Activated B cell treated with CpG ODN at 0.5 μM for 24 hours (primary cell): Measurements from ENCODE around the gene TWIST2. TPM values are rescaled to one million over a fixed set of nuclear protein-coding genes. Genes with fewer than 3 reads are reported as not detected.

Experiments
- ATAC-seq: fragments of 200-7000 bp; cut with Tn5 transposase; one replicate; pipeline ENCODE4 v1.10.0; 2021; ENCODE audit warnings: low read depth, mild to moderate bottlenecking, moderate library complexity
- CTCF ChIA-PET: fragments of 350-600 bp; sonication (Branson Sonifier 250); formaldehyde crosslinking; loops from one replicate; lab custom pipeline; 2021; ENCODE audit warnings: antibody characterized with exemption; lab: Charles Lee
- POLR2A ChIA-PET: fragments of 350-600 bp; sonication (Branson Sonifier 250); formaldehyde crosslinking; loops from one replicate; lab custom pipeline; 2021; ENCODE audit warnings: antibody characterized with exemption; lab: Charles Lee
- DNase-seq: peaks from one replicate; pipeline ENCODE4 v3.0.0; 2022
- H3K27ac Mint-ChIP-seq: one replicate; pipeline ENCODE4 v1.8.0; 2020; ENCODE audit warnings: mixed read lengths
- H3K27me3 Mint-ChIP-seq: one replicate; pipeline ENCODE4 v1.8.0; 2021; ENCODE audit warnings: mixed read lengths
- H3K36me3 Mint-ChIP-seq: one replicate; pipeline ENCODE4 v1.8.0; 2021; ENCODE audit warnings: low read depth, mixed read lengths
- H3K4me1 Mint-ChIP-seq: one replicate; pipeline ENCODE4 v1.8.0; 2021; ENCODE audit warnings: mixed read lengths
- H3K4me3 Mint-ChIP-seq: one replicate; pipeline ENCODE4 v1.8.0; 2020; ENCODE audit warnings: mild to moderate bottlenecking, mixed read lengths
- H3K9me3 Mint-ChIP-seq: one replicate; pipeline ENCODE4 v1.8.0; 2020; ENCODE audit warnings: mixed read lengths
- intact Hi-C: fragments of 100-400 bp; cut with micrococcal nuclease; formaldehyde crosslinking; loops from one replicate; pipeline ENCODE4 v1.15.1; 2024
- total RNA-seq: library from RNA; stranded (reverse); gene quantifications from 2 replicates; pipeline ENCODE4 v1.2.3, GENCODE V29; 2022
- TF ChIP-seq, protein P1 (sequence below): fragments of 200-600 bp; IDR thresholded peaks from one replicate; pipeline ENCODE4 v1.8.0; 2022; ENCODE audit warnings: antibody characterized with exemption, mild to moderate bottlenecking

Gene TWIST2
- total RNA-seq, 1 donor from 2014 or later: not detected

DNA sequence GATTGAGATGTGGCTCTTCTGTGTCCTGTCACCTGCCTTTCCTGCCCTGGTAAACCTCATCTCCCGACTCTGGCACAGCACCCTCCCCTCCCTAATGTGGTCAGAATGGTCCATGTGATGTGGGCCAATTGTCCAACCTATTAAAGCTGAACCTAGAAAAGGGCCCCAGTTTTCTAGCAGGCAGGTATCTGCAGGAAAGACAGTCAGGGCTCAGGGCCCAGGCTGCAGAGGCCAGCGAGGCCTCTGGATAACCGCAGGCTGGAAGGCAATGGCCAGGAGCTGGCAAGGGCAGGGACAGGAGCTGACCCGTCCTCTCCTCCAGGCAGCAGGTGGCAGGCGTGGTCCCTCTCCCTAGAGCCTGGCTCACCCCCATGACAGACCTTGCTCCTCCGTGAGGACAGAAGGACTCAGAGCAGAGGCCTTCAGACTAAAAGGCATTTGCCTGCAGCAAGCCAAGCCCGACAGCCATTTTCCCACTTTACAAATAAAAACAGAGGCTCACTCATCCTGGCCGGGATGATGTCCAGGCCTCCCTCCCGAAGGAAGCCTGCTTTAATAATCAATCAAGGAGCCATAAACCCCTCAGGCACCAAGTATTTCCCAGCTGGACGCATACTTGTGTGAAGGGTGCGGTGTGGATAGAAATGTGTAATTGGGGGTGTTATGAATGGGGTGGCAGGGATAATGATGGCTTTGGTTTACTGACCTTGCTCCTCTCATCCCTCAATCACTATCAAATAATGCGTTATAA lies 107.1 kb downstream of the TWIST2 start:
- H3K36me3 Mint-ChIP-seq: no peaks in the 10 kb centered on the region
- no peak overlapping the region for H3K27ac Mint-ChIP-seq
- no peak overlapping the region for H3K4me3 Mint-ChIP-seq
- H3K9me3 Mint-ChIP-seq: no peaks in the 10 kb centered on the region
- intact Hi-C loops: no loop called here
- ChIA-PET CTCF (no interaction called here), POLR2A (interaction anchor here (0.5 kb wide), 1 partner anchor 380 kb away, joined by 3 read pairs; no protein-coding TSS in a partner anchor)
- no peak for ATAC-seq
- TF ChIP-seq, protein P1, sequence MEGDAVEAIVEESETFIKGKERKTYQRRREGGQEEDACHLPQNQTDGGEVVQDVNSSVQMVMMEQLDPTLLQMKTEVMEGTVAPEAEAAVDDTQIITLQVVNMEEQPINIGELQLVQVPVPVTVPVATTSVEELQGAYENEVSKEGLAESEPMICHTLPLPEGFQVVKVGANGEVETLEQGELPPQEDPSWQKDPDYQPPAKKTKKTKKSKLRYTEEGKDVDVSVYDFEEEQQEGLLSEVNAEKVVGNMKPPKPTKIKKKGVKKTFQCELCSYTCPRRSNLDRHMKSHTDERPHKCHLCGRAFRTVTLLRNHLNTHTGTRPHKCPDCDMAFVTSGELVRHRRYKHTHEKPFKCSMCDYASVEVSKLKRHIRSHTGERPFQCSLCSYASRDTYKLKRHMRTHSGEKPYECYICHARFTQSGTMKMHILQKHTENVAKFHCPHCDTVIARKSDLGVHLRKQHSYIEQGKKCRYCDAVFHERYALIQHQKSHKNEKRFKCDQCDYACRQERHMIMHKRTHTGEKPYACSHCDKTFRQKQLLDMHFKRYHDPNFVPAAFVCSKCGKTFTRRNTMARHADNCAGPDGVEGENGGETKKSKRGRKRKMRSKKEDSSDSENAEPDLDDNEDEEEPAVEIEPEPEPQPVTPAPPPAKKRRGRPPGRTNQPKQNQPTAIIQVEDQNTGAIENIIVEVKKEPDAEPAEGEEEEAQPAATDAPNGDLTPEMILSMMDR: no peak
- H3K4me1 Mint-ChIP-seq: no peaks in the 10 kb centered on the region
- no peak for DNase-seq
- peaks cover 23% of the 10 kb centered on the region for H3K27me3 Mint-ChIP-seq

DNA sequence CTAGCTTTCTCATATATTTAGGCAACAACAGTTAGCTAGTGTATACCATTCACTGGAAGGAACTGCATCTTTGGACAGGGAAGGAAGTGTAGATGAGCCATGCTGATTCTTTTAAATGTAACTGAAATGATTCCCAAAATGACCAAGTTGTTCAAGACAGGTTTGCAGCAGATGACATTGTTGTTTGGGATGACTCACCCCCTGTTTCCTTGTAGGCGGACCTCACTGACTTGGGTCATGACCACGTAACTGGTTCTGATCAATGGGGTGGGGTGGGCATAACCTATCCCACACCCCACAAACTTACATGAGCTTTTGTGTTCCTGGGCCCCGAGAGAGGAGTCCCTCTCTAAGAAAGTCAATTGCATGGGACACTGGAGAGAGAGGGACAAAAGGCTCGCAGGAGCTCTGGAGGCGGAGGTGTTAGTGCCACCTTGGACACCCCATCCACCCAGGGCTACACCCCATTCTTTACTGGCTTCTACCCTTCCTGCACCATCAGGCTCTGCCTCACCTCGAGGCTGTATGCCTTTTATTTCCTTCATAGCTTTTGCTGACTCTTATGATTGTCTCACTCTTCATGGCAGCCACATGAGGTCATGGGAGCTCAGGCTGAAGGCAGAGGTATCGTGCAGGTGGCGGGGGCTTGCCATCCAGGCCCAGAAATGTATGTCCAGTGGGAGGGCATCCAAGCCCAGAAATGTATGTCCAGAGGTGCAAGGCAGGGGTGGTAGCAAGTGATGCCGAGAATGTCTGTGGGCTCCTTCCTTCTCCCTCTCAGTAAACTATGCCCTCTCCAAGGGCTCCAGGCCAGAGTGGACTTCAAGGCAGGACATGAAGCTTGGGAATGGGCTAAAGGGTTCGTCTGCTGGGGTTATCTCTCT lies 108.0 kb downstream of the TWIST2 start:
- H3K9me3 Mint-ChIP-seq: peaks cover 3% of the 10 kb centered on the region
- H3K4me1 Mint-ChIP-seq: no peaks in the 10 kb centered on the region
- ATAC-seq (no peak), DNase-seq (no peak)
- TF ChIP-seq, protein P1: no peak
- H3K36me3 Mint-ChIP-seq: no peaks in the 10 kb centered on the region
- H3K27ac Mint-ChIP-seq: no peak overlapping the region
- no peak overlapping the region for H3K4me3 Mint-ChIP-seq
- intact Hi-C loops: no loop called here
- POLR2A ChIA-PET: no interaction called here
- peaks cover 22% of the 10 kb centered on the region for H3K27me3 Mint-ChIP-seq
- CTCF ChIA-PET: no interaction called here

DNA sequence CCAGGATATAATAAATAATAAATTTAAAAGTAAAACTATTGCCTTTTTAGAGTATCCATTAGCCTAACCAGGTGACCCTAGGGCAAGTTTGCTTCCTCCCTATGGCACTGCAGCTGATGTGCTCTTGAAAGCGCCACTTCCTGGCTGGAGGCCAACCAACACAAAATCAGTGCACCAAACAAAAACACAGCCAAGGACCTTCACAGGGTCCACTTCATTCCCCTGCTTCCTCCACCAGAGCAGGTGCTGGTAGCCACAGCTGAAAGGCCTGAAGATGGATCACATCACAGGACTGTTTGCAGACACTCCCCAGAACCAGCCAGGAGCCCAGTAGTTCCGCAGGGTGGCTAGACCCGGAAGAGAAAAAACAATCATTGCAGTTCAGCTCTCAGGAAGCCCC lies 108.8 kb downstream of the TWIST2 start:
- no peaks in the 10 kb centered on the region for H3K4me1 Mint-ChIP-seq
- H3K27ac Mint-ChIP-seq: no peak overlapping the region
- H3K4me3 Mint-ChIP-seq: no peak overlapping the region
- peaks cover 3% of the 10 kb centered on the region for H3K9me3 Mint-ChIP-seq
- DNase-seq (no peak), ATAC-seq (no peak)
- ChIA-PET POLR2A (no interaction called here), CTCF (no interaction called here)
- peaks cover 21% of the 10 kb centered on the region for H3K27me3 Mint-ChIP-seq
- intact Hi-C loops: no loop called here
- TF ChIP-seq, protein P1: no peak
- no peaks in the 10 kb centered on the region for H3K36me3 Mint-ChIP-seq
